GM19351 (cell line): ENCODE measurements around the gene ZNF672.
"Not testable (repeated sequence)": the region's sequence is repeated elsewhere in the genome, so short reads cannot be mapped to it uniquely, and the experiment has no call there.

Experiments used
- ATAC-seq: cut with Tn5 transposase; IDR thresholded peaks from one replicate; pipeline ENCODE4 v1.9.1; 2021; ENCODE audit warnings: mild to moderate bottlenecking, moderate library complexity; ENCODE audit not compliant: unreplicated experiment

ZNF672 gene

GRCh38 chr1:248852481-248853405, 14.7 kb downstream of the ZNF672 start:
- peak; percentile 58 for ATAC-seq

GRCh38 chr1:248853663-248854375, 15.8 kb downstream of the ZNF672 start:
- ATAC-seq, result no peak

GRCh38 chr1:248855580-248855979, 17.6 kb downstream of the ZNF672 start:
- ATAC-seq, result no peak

GRCh38 chr1:248856176-248856575, 18.2 kb downstream of the ZNF672 start:
- ATAC-seq, result no peak

DNA sequence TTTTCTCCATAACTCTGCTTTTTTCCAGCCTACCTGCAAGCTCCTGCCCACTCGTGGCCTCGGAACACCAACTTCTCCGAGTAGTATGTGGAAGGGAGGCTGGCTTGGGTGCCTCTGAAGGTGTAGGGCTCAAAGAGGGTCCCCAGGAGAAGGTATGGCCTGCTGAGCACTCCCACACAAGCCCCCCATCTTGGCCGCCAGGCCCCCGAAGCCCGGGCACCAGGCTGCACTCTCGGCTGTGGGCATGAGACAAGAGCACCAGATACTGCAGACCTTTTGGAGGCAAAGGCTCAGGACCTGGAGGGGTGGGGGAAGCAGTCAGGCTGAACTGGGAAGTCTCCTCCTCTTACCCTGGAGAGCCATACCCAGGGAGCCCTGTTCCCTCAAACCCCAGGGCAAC, 19.2 kb downstream of the ZNF672 start:
- ATAC-seq, result no peak

DNA sequence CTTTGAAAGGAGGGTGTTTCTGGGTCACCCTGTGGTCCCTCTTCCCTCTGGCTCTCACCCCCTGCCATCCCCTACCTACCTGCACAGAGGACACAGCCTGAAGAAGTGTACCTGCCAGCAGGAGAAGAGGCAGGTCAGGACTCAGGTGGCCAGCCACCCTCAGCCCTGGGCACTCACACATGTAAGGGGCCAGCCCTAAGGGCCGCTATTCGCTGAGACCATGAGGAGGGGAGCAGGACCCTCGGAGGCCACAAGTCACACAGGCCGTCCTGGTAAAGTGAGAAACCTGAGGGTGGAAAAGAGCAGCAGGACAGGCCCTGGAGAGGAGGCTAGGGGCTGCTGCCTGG, 19.7 kb downstream of the ZNF672 start:
- ATAC-seq, result peak; percentile 1

DNA sequence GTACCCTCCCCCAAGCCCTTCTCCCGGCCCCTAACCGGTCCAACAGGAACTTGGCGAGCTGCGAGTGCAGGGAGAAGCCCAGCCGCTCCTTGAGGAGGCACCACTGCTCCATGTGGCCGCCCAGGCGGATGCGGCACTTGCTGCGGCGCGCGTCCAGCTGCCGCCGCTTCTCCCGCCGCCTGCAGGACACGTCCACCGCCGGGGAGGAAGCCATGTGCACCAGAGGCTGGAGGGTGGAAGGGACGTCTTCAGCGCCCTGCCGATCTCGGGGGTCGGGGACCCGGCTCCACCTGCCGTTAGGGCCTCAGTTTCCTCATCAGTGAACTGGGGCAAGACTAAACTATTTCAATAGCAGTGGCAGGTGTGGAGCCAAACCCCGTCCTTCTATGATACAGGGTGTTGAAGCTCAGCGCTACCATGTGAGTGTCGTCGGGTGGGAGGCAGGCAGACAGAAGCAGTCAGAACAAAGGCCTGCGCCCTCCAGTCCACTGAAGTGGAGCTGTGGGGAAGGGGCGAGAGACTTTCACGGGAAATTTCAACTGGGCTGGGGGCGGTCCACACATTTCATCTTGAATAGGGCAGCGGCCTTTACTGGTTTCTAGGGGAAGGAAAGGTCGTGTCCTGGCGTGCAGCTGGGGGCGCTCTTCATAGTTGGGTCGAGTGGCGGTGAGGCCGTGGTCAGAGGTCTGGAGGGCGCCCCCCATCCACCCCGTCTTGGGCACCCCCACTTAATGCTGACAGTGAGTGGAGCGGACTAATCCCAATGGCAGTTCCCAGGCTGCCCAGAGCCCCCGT, 20.3 kb downstream of the ZNF672 start:
- ATAC-seq, result peak; percentile 39

DNA sequence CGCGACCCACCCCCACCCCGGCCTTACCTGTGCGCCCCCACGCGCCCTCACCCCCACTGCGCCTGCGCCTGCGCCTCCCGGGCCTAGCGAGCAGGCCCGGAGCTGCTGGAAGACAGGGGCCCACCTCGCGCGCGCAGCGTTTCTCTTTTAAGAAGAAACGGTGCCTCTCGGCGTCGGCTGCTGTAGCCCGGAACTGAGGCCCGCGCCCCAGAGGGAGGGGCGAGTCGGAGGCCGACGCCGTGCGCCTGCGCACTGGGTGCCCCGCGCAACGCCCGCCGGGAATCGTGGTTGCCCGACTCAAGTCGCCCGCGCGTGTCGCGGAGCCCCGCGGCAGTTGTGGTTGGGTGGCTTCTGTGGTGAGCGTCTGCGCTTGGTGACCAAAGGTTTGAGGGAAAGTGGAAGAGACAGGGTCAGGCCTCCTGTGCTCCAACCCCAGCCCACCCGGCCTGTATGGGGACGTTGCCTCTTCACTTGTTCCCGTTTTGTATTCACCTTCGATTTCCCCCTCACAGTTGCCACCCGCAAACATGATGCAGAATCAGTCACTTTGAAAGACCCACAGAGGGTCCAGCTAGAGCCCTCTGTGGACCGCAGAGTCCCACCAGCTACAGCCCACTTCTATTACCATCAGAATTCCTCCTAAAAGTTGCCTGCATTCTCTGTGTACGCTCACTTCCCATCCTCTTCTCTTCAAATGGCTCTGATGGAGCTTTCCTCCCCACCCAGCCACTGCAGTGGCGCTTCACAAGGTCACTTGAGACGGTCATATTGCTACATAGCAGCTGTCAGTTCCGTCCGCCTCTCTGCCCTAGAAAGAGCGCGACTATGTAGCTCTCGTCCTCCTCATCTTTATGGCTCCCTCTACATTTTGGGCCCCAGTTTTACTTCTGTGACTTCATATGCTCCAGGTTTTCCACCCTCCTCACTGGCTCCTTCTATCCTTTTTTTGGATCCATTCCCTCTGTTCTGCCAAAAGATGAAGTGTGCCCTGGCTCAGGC, 21.2 kb downstream of the ZNF672 start, which contains the start of gene ZNF692:
TSS of gene ZNF692 (minus strand) at position 195 of the 999 bp plus-strand sequence. CDS start 776 bp downstream, outside the sequence.
- ATAC-seq, result peak; percentile 72

DNA sequence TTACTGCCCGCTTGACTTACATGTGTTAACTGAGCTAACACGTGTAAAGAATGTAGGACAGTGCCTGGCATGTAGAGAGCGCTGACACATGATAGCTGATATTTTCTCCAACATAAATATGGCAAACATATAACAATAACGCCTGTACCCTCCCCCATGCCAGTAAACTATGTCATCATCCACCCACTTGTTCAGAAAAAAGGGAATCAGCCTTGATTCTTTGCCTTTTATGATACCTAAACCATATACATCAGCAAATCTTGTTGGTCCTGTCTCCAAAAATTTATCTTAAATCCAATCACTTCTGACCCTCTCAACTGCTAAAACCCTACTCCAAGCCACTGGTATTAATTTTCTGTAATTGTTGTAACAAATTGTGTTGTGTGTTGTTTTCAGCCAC, 22.0 kb downstream of the ZNF672 start:
- no peak for ATAC-seq

- no peak for ATAC-seq
Observed at GRCh38 chr1:248861616-248862015, 23.6 kb downstream of the ZNF672 start.

GRCh38 chr1:248862695-248862997, 24.6 kb downstream of the ZNF672 start:
- peak; percentile 8 for ATAC-seq

DNA sequence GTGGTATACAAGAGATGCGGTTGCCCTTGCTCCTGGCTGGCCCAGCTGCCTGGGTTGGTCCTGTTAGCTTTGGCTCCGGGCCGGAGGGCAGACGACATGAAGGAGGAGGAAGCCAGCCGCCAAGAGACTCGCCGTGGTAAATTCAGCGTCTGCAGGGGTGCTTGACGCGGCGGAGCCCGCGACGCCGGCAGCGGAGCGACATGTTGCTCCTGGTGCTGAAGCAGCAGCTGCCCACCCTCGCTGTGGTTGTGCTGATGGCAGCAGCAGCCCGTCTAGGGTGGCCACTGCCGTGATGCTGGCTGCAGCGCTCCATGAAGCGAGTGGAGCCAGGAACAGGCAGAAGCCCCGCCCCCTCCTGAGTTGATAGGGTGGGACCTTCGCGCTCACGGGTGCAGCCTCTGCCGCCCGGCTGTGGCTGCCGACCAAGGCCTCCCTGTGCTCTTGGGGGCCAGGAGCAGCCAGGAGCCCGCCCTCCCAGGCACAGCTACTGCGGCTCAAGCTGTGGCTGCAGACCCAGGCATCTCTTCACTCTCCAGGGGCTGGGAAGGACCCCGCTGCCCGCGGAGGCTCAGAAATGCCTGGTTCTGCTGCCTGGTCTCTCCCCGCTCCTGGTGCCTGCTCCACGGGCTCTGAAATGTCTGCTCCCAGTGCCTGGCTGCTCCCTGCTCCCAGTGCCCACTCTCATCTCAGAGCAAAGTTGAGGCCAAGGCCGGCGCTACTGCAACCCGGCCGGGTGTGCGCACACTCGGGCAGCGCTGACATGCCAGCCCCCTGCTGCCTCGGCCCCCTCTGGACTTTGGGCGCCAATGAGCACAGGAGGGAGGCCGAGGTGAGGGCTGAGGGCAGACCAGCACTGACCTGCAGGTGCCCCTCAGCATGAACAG, 25.2 kb downstream of the ZNF672 start:
- peak; percentile 62 for ATAC-seq

GRCh38 chr1:248871837-248872401, 33.9 kb downstream of the ZNF672 start:
- no peak for ATAC-seq

- ATAC-seq, result peak; percentile 41
Observed at GRCh38 chr1:248872752-248873408, 34.9 kb downstream of the ZNF672 start.

DNA sequence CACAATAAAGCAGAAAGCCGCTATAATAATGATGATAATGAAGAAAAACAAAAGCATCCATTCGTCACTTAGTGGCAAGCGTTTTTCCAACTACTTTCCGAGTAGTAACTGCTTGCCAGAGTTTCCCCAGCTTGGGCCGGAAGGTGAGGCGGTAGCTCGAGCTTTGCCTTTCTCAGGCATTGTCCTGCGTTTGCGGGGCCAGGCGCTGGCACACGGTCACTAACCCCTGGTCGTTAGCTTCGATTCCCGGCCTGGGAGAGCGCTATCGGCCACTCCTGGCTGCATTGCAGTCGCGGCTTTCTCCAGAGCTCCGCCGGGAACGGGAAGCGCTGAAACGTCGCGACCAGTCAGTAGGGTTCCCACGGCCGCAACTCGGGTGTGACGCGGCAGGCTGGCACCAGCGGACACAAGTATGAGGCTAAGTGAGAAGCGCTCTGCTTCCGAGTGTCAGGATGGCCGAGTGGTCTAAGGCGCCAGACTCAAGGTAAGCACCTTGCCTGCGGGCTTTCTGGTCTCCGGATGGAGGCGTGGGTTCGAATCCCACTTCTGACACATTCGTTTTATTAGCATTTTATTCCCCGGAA, 35.5 kb downstream of the ZNF672 start:
- ATAC-seq, result peak; percentile 68

GRCh38 chr1:248873993-248874533, 36.0 kb downstream of the ZNF672 start:
- ATAC-seq, result peak; percentile 55

- no peak for ATAC-seq
Observed at GRCh38 chr1:248881261-248881660, 43.2 kb downstream of the ZNF672 start.

DNA sequence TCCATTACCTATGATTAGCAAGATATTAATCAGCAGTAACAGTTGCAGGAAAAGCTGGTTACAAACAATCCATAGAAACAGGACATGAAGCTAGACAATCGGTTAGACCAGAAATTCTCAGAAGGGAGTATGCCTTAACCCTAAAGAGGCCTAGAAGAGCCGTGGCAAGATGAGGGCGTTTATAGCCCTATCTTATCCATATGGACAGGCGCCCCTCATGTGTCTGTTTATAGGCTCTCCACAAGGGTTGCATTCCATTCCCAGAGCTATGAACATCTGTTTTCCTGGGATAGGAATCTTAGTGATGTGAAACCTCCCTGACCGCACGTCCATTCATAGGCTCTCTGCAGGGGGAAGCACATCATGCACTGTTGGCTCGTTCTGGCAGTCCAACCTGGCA, 44.4 kb downstream of the ZNF672 start:
- not testable (repeated sequence) for ATAC-seq
